SK-N-SH treated with all-trans-retinoic acid at 6 μM for 48 hours (cell line): ENCODE measurements around the gene TMPRSS4.

Experiments
- ATAC-seq: fragments of 200-7000 bp; cut with Tn5 transposase; 3 replicates; pipeline ENCODE4 v1.9.1; 2020; ENCODE audit warnings: mild to moderate bottlenecking, moderate library complexity
- ARNTL ChIP-seq: fragments of 450-650 bp; formaldehyde crosslinking; IDR thresholded peaks from 2 replicates; pipeline ENCODE4 v1.5.0; 2020; ENCODE audit warnings: low read depth, mild to moderate bottlenecking, moderate library complexity, borderline replicate concordance
- CREB5 ChIP-seq: fragments of 250-450 bp; sonication (Bioruptor Pico); IDR thresholded peaks from 2 replicates; pipeline ENCODE4 v1.5.1; 2020; ENCODE audit warnings: low read depth, mild to moderate bottlenecking, moderate library complexity
- CSDC2 ChIP-seq: fragments of 250-450 bp; sonication (Bioruptor Pico); IDR thresholded peaks from 2 replicates; pipeline ENCODE4 v1.5.0; 2020; ENCODE audit warnings: mild to moderate bottlenecking, moderate library complexity
- CSRNP3 ChIP-seq: fragments of 250-450 bp; sonication (Bioruptor Pico); IDR thresholded peaks from 2 replicates; pipeline ENCODE4 v1.5.1; 2021; ENCODE audit warnings: mild to moderate bottlenecking, moderate library complexity
- ESRRG ChIP-seq: fragments of 250-450 bp; sonication (Bioruptor Pico); IDR thresholded peaks from 2 replicates; pipeline ENCODE4 v1.6.1; 2021; ENCODE audit warnings: mild to moderate bottlenecking
- GLIS3 ChIP-seq: fragments of 250-450 bp; sonication (Bioruptor Pico); IDR thresholded peaks from 2 replicates; pipeline ENCODE4 v1.5.0; 2020; ENCODE audit warnings: mild to moderate bottlenecking, moderate library complexity
- ISL1 ChIP-seq: fragments of 250-450 bp; sonication (Bioruptor Pico); IDR thresholded peaks from 2 replicates; pipeline ENCODE4 v2.1.2; 2022; ENCODE audit warnings: mild to moderate bottlenecking, moderate library complexity
- OSR1 ChIP-seq: fragments of 250-450 bp; sonication (Bioruptor Pico); IDR thresholded peaks from 2 replicates; pipeline ENCODE4 v1.8.0; 2022; ENCODE audit warnings: moderate library complexity, mild to moderate bottlenecking, inconsistent platforms
- POU6F1 ChIP-seq: fragments of 250-450 bp; sonication (Bioruptor Pico); IDR thresholded peaks from 2 replicates; pipeline ENCODE4 v1.8.0; 2021; ENCODE audit warnings: low read depth, mild to moderate bottlenecking, moderate library complexity, borderline replicate concordance
- PPARA ChIP-seq: fragments of 250-450 bp; sonication (Bioruptor Pico); IDR thresholded peaks from 2 replicates; pipeline ENCODE4 v1.5.0; 2020; ENCODE audit warnings: mild to moderate bottlenecking, borderline replicate concordance
- RARB ChIP-seq: fragments of 250-450 bp; sonication (Bioruptor Pico); IDR thresholded peaks from 2 replicates; pipeline ENCODE4 v1.8.0; 2021; ENCODE audit warnings: mild to moderate bottlenecking, moderate library complexity
- SNAI2 ChIP-seq: fragments of 250-450 bp; sonication (Bioruptor Pico); IDR thresholded peaks from 2 replicates; pipeline ENCODE4 v1.5.0; 2020; ENCODE audit warnings: mild to moderate bottlenecking, moderate library complexity
- TCF4 ChIP-seq: fragments of 250-450 bp; sonication (Bioruptor Pico); IDR thresholded peaks from 2 replicates; pipeline ENCODE4 v1.8.0; 2021; ENCODE audit warnings: mild to moderate bottlenecking, moderate library complexity, borderline replicate concordance
- TOX ChIP-seq: fragments of 250-450 bp; sonication (Bioruptor Pico); IDR thresholded peaks from 2 replicates; pipeline ENCODE4 v1.8.0; 2021; ENCODE audit warnings: mild to moderate bottlenecking, moderate library complexity, borderline replicate concordance
- TSHZ2 ChIP-seq: fragments of 250-450 bp; sonication (Bioruptor Pico); IDR thresholded peaks from 2 replicates; pipeline ENCODE4 v1.5.0; 2020; ENCODE audit warnings: mild to moderate bottlenecking, moderate library complexity
- ZC3H10 ChIP-seq: fragments of 250-450 bp; sonication (Bioruptor Pico); IDR thresholded peaks from 2 replicates; pipeline ENCODE4 v1.5.1; 2021; ENCODE audit warnings: mild to moderate bottlenecking, moderate library complexity
- ZFP3 ChIP-seq: fragments of 250-450 bp; sonication (Bioruptor Pico); IDR thresholded peaks from 2 replicates; pipeline ENCODE4 v1.5.0; 2020; ENCODE audit warnings: mild to moderate bottlenecking, moderate library complexity
- ZFP30 ChIP-seq: fragments of 450-650 bp; formaldehyde crosslinking; IDR thresholded peaks from 2 replicates; pipeline ENCODE4 v1.5.0; 2022; ENCODE audit warnings: mild to moderate bottlenecking, moderate library complexity
- ZNF565 ChIP-seq: fragments of 450-650 bp; formaldehyde crosslinking; conservative IDR thresholded peaks from 2 replicates; pipeline ENCODE4 v1.5.0; 2020; ENCODE audit warnings: low read depth, mild to moderate bottlenecking, moderate library complexity
- ZNF70 ChIP-seq: fragments of 450-650 bp; formaldehyde crosslinking; IDR thresholded peaks from 2 replicates; pipeline ENCODE4 v1.5.0; 2020; ENCODE audit warnings: mild to moderate bottlenecking, moderate library complexity
- ZNF8 ChIP-seq: fragments of 450-650 bp; formaldehyde crosslinking; IDR thresholded peaks from 2 replicates; pipeline ENCODE4 v1.5.0; 2020; ENCODE audit warnings: mild to moderate bottlenecking, moderate library complexity
- TF ChIP-seq, protein P1 (sequence below): fragments of 250-450 bp; sonication (Bioruptor Pico); IDR thresholded peaks from 2 replicates; pipeline ENCODE4 v1.8.0; 2020; ENCODE audit warnings: mild to moderate bottlenecking, moderate library complexity, borderline replicate concordance

Gene TMPRSS4

DNA sequence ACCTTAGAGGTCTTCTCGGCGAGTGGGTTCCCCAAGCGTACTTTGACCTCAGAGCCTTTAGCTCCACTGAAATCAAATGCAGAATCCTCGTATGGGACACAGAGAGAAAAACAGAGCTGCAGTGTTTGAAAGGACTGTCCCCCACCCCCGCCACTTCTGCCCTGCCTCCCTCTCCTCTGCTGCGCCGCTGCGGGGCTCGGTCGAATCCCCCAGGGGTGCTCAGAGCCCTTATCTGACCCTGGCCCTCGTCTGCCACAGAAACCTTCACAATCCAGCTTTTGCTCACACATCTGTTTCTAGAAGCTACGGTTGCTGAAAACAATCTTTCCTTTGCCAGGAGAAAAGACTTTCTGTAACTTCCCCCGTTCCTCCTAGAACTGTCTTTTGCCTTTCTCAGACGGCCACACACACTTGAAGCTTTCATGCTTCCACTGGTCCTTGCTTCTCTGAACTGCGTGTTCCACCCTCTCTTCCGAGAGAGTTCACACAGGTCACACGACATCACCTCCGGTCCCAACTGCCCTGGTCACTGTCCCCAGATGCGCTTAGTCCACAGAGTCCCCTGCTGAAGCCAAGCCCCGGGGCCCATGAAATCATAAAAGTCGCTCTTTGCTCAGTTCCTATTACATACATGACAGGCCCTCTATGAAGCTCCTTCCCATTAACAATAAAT lies 6.1 kb downstream of the TMPRSS4 start:
- no peak for ATAC-seq
- TF ChIP-seq TSHZ2 (CRISPR knock-in tag) (no peak), TOX (no peak), RARB (CRISPR knock-in tag) (no peak), SNAI2 (CRISPR knock-in tag) (no peak), ZC3H10 (CRISPR knock-in tag) (no peak), TCF4 (CRISPR knock-in tag) (no peak), CSDC2 (CRISPR knock-in tag) (no peak), OSR1 (CRISPR knock-in tag) (no peak), CSRNP3 (CRISPR knock-in tag) (no peak), CREB5 (CRISPR knock-in tag) (no peak), ZNF8 (CRISPR knock-in tag) (no peak), ARNTL (no peak), GLIS3 (CRISPR knock-in tag) (no peak), ZFP30 (no peak), ISL1 (no peak), ZFP3 (CRISPR knock-in tag) (no peak), ZNF70 (CRISPR knock-in tag) (no peak), POU6F1 (CRISPR knock-in tag) (no peak), ESRRG (no peak)
- TF ChIP-seq, protein P1, sequence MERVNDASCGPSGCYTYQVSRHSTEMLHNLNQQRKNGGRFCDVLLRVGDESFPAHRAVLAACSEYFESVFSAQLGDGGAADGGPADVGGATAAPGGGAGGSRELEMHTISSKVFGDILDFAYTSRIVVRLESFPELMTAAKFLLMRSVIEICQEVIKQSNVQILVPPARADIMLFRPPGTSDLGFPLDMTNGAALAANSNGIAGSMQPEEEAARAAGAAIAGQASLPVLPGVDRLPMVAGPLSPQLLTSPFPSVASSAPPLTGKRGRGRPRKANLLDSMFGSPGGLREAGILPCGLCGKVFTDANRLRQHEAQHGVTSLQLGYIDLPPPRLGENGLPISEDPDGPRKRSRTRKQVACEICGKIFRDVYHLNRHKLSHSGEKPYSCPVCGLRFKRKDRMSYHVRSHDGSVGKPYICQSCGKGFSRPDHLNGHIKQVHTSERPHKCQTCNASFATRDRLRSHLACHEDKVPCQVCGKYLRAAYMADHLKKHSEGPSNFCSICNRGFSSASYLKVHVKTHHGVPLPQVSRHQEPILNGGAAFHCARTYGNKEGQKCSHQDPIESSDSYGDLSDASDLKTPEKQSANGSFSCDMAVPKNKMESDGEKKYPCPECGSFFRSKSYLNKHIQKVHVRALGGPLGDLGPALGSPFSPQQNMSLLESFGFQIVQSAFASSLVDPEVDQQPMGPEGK (CRISPR knock-in tag) = no peak

DNA sequence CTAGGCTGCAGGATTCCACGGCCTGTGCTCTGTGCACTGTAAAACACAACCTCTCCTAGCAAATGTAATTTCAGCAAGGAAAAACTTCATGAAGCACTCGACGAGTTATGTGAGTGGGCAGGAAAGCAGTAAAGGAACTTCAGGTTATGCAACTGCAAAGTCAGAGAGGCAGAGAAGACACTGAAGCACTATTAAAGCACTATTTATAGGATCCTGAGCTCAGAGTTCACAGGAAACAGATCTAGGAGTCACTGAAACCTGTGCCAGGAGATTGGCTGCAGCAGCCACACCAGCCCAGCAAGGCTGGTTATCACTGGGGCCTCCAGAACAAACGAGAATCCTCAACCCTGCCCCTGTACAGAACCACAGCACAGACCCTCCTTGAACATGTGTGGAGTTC lies 7.4 kb downstream of the TMPRSS4 start:
- no peak for ATAC-seq
- no peak for TF ChIP-seq RARB (CRISPR knock-in tag)
- no peak for TF ChIP-seq ZNF70 (CRISPR knock-in tag)
- TF ChIP-seq TOX = no peak
- no peak for TF ChIP-seq ZNF8 (CRISPR knock-in tag)
- TF ChIP-seq GLIS3 (CRISPR knock-in tag) = no peak
- no peak for TF ChIP-seq TCF4 (CRISPR knock-in tag)
- TF ChIP-seq ZNF565 (CRISPR knock-in tag) = no peak
- TF ChIP-seq CSRNP3 (CRISPR knock-in tag) = no peak
- TF ChIP-seq, protein P1 (CRISPR knock-in tag) = no peak
- no peak for TF ChIP-seq ZC3H10 (CRISPR knock-in tag)
- TF ChIP-seq ZFP3 (CRISPR knock-in tag) = no peak
- TF ChIP-seq ISL1 = no peak
- no peak for TF ChIP-seq ARNTL
- no peak for TF ChIP-seq POU6F1 (CRISPR knock-in tag)
- TF ChIP-seq PPARA (CRISPR knock-in tag) = no peak
